ENCODE results near the gene PDGFB. TPM values are rescaled to one million over a fixed set of nuclear protein-coding genes. Genes with fewer than 3 reads are reported as not detected.

Gene PDGFB
- total and polyA plus RNA-seq, 2 donors (not counting 1 experiment from before 2014, with no cell fraction given): 0.04 TPM; not detected in 1

- no peak overlapping the region for H3K4me3 ChIP-seq (ENCODE audit: control extremely low read depth in 1 of 5, extremely low read depth in 1 of 5, insufficient read depth in 1 of 5, low read depth in 2 of 5, low read length in 4 of 5)
- Mint-ChIP-seq H3K27me3 (peaks cover 44% of the 10 kb centered on the region), H3K27ac (no peak overlapping the region), H3K4me1 (peaks cover 3% of the 10 kb centered on the region), H3K9me3 (ENCODE audit: insufficient read depth) (peaks cover 4% of the 10 kb centered on the region), H3K4me3 (no peak overlapping the region)
- no peak overlapping the region for H3K27ac ChIP-seq (ENCODE audit: low read length in 2 of 2)
- no peaks in the 10 kb centered on the region for H3K79me2 ChIP-seq (ENCODE audit: control insufficient read depth, insufficient read depth, low read length)
- TF ChIP-seq CTCF (IDR thresholded peaks at IDR 0.05): no peak
- no peak for TF ChIP-seq EZH2 (IDR thresholded peaks at IDR 0.05; ENCODE audit: borderline replicate concordance, insufficient read depth, low read depth, low read length, poor library complexity, severe bottlenecking)
- intact Hi-C loops (cut with micrococcal nuclease): no loop called here
- DNase-seq (peak; percentile 1), ATAC-seq (ENCODE audit: low read depth) (no peak)
- H3K9ac ChIP-seq (ENCODE audit: low read length): no peak overlapping the region
- ChIA-PET CTCF (interaction anchor here (0.6 kb wide), 1 partner anchor 218 kb away, joined by 3 read pairs; no protein-coding TSS in a partner anchor), POLR2A (interaction anchor here (0.6 kb wide), 1 partner anchor 38 kb away, joined by 3 read pairs; no protein-coding TSS in a partner anchor)
- peaks cover 0 to 19% (median 4%) of the 10 kb centered on the region in 3 donors for H3K9me3 ChIP-seq (ENCODE audit: control extremely low read depth in 1 of 3, control insufficient read depth in 2 of 3, insufficient read depth in 1 of 3, low read length in 2 of 3)
- no peaks in the 10 kb centered on the region for H4K20me1 ChIP-seq (ENCODE audit: control insufficient read depth, insufficient read depth, low read length, poor library complexity, severe bottlenecking)
- H2AFZ ChIP-seq (ENCODE audit: insufficient read depth, low read depth, low read length, poor library complexity, severe bottlenecking): no peak overlapping the region
- H3K27me3 ChIP-seq (replicated peaks in 1 of 4; ENCODE audit: control extremely low read depth in 1 of 4, control insufficient read depth in 3 of 4, insufficient read depth in 4 of 4, low read length in 3 of 4): peaks cover 0 to 37% (median 1%) of the 10 kb centered on the region in 4 experiments
- no peak overlapping the region for H3K4me2 ChIP-seq (replicated peaks; ENCODE audit: low read depth, low read length, poor library complexity, severe bottlenecking)
- no peaks in the 10 kb centered on the region for H3K36me3 ChIP-seq (replicated peaks in 1 of 2; ENCODE audit: control extremely low read depth in 1 of 2, control insufficient read depth in 1 of 2, extremely low read depth in 1 of 2, insufficient read depth in 2 of 2, low read length in 1 of 2)
- 65% methylated on average over 5 of the region's 9 CpGs for WGBS (ENCODE audit: insufficient coverage)
- H3K4me1 ChIP-seq (ENCODE audit: control insufficient read depth in 2 of 2, insufficient read depth in 2 of 2, low read length in 2 of 2): no peaks in the 10 kb centered on the region
Measured at GRCh38 chr22:39220890-39221850, 23.6 kb downstream of the PDGFB start.

GRCh38 chr22:39220450-39220849, 24.3 kb downstream of the PDGFB start:
- ChIA-PET POLR2A (no interaction called here), CTCF (no interaction called here)
- no peak overlapping the region for H3K4me2 ChIP-seq (replicated peaks; ENCODE audit: low read depth, low read length, poor library complexity, severe bottlenecking)
- H3K9me3 ChIP-seq (ENCODE audit: control extremely low read depth in 1 of 3, control insufficient read depth in 2 of 3, insufficient read depth in 1 of 3, low read length in 2 of 3): peaks cover 0 to 19% (median 4%) of the 10 kb centered on the region in 3 donors
- no peaks in the 10 kb centered on the region for H3K36me3 ChIP-seq (replicated peaks in 1 of 2; ENCODE audit: control extremely low read depth in 1 of 2, control insufficient read depth in 1 of 2, extremely low read depth in 1 of 2, insufficient read depth in 2 of 2, low read length in 1 of 2)
- H3K27ac ChIP-seq (ENCODE audit: low read length in 2 of 2): no peak overlapping the region
- H3K4me3 ChIP-seq (ENCODE audit: control extremely low read depth in 1 of 5, extremely low read depth in 1 of 5, insufficient read depth in 1 of 5, low read depth in 2 of 5, low read length in 4 of 5): no peak overlapping the region
- TF ChIP-seq EZH2 (IDR thresholded peaks at IDR 0.05; ENCODE audit: borderline replicate concordance, insufficient read depth, low read depth, low read length, poor library complexity, severe bottlenecking) (no peak), CTCF (IDR thresholded peaks at IDR 0.05) (no peak)
- no peaks in the 10 kb centered on the region for H3K4me1 ChIP-seq (ENCODE audit: control insufficient read depth in 2 of 2, insufficient read depth in 2 of 2, low read length in 2 of 2)
- 94% methylated on average over 7 of the region's 8 CpGs for WGBS (ENCODE audit: insufficient coverage)
- no peaks in the 10 kb centered on the region for H3K79me2 ChIP-seq (ENCODE audit: control insufficient read depth, insufficient read depth, low read length)
- intact Hi-C loops (cut with micrococcal nuclease): no loop called here
- H4K20me1 ChIP-seq (ENCODE audit: control insufficient read depth, insufficient read depth, low read length, poor library complexity, severe bottlenecking): no peaks in the 10 kb centered on the region
- H3K27me3 ChIP-seq (replicated peaks in 1 of 4; ENCODE audit: control extremely low read depth in 1 of 4, control insufficient read depth in 3 of 4, insufficient read depth in 4 of 4, low read length in 3 of 4): peaks cover 0 to 42% (median 1%) of the 10 kb centered on the region in 4 experiments
- Mint-ChIP-seq H3K27me3 (peaks cover 47% of the 10 kb centered on the region), H3K27ac (no peak overlapping the region), H3K4me1 (peaks cover 3% of the 10 kb centered on the region), H3K4me3 (no peak overlapping the region), H3K9me3 (ENCODE audit: insufficient read depth) (peaks cover 4% of the 10 kb centered on the region)
- no peak overlapping the region for H3K9ac ChIP-seq (ENCODE audit: low read length)
- DNase-seq (no peak), ATAC-seq (ENCODE audit: low read depth) (no peak)
- H2AFZ ChIP-seq (ENCODE audit: insufficient read depth, low read depth, low read length, poor library complexity, severe bottlenecking): no peak overlapping the region

Measured in B cell (primary cell).